ENCODE measurements around the gene DNAJB13.
"Not testable (repeated sequence)": the region's sequence is repeated elsewhere in the genome, so short reads cannot be mapped to it uniquely, and the experiment has no call there.

DNAJB13 gene

GRCh38 chr11:73932781-73933180, 18.0 kb upstream of the DNAJB13 start:
- Histone ChIP-seq H3K9me3 (ENCODE audit: insufficient read depth, low read depth, low read length) (0 out of 2 replicates have a peak, but pooled peaks cover 1% of the 10 kb centered on the region), H3K4me1 (ENCODE audit: insufficient read depth, low read length) (peaks cover 4% of the 10 kb centered on the region), H3K36me3 (ENCODE audit: insufficient read depth, low read length) (peaks cover 27% of the 10 kb centered on the region), H3K27ac (ENCODE audit: low read depth, low read length) (no peak overlapping the region), H3K4me3 (ENCODE audit: low read length) (no peak overlapping the region), H3K9ac (ENCODE audit: low read depth, low read length) (no peak overlapping the region), H3K27me3 (ENCODE audit: insufficient read depth, low read length) (no peaks in the 10 kb centered on the region)
- WGBS, result 97% methylated on average over 7 of the region's 7 CpGs

DNA sequence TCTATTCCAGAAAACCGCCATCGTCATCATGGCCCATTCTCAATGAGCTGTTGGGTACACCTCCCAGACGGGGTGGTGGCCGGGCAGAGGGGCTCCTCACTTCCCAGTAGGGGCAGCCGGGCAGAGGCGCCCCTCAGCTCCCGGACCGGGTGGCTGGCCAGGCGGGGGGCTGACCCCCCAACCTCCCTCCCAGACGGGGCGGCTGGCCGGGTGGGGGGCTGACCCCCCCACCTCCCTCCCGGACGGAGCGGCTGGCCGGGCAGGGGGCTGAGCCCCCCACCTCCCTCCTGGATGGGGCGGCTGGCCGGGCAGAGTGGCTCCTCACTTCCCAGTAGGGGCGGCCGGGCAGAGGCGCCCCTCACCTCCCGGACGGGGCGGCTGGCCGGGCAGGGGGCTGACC, 14.8 kb upstream of the DNAJB13 start:
- WGBS, result 91% methylated on average over 10 of the region's 25 CpGs
- H3K9me3 ChIP-seq (ENCODE audit: insufficient read depth, low read depth, low read length), result peaks cover 23% of the 10 kb centered on the region
- not testable (repeated sequence) for H3K27ac ChIP-seq (ENCODE audit: low read depth, low read length)

GRCh38 chr11:73939096-73939495, 11.7 kb upstream of the DNAJB13 start:
- H3K27ac ChIP-seq (ENCODE audit: low read depth, low read length), result no peak overlapping the region
- H3K4me1 ChIP-seq (ENCODE audit: insufficient read depth, low read length), result no peaks in the 10 kb centered on the region
- WGBS, result 97% methylated on average over 4 of the region's 4 CpGs
- H3K4me3 ChIP-seq (ENCODE audit: low read length), result no peak overlapping the region
- peaks cover 35% of the 10 kb centered on the region for H3K9me3 ChIP-seq (ENCODE audit: insufficient read depth, low read depth, low read length)
- no peaks in the 10 kb centered on the region for H3K27me3 ChIP-seq (ENCODE audit: insufficient read depth, low read length)
- no peak overlapping the region for H3K9ac ChIP-seq (ENCODE audit: low read depth, low read length)
- peaks cover 2% of the 10 kb centered on the region; the same call in 1 of the 2 replicates for H3K36me3 ChIP-seq (ENCODE audit: insufficient read depth, low read length)

More for the DNA sequence above, 14.8 kb upstream of the DNAJB13 start:
- not testable (repeated sequence) for H3K4me1 ChIP-seq (ENCODE audit: insufficient read depth, low read length); H3K4me3 ChIP-seq (ENCODE audit: low read length); H3K9ac ChIP-seq (ENCODE audit: low read depth, low read length); H3K27me3 ChIP-seq (ENCODE audit: insufficient read depth, low read length)
- peaks cover 11% of the 10 kb centered on the region for H3K36me3 ChIP-seq (ENCODE audit: insufficient read depth, low read length)

GRCh38 chr11:73940801-73941570, 9.8 kb upstream of the DNAJB13 start:
- no peak overlapping the region for H3K27ac ChIP-seq (ENCODE audit: low read depth, low read length)
- no peak overlapping the region for H3K4me3 ChIP-seq (ENCODE audit: low read length)
- no peak overlapping the region for H3K9ac ChIP-seq (ENCODE audit: low read depth, low read length)
- peaks cover 35% of the 10 kb centered on the region for H3K9me3 ChIP-seq (ENCODE audit: insufficient read depth, low read depth, low read length)
- H3K36me3 ChIP-seq (ENCODE audit: insufficient read depth, low read length), result no peaks in the 10 kb centered on the region
- H3K27me3 ChIP-seq (ENCODE audit: insufficient read depth, low read length), result no peaks in the 10 kb centered on the region
- no peaks in the 10 kb centered on the region for H3K4me1 ChIP-seq (ENCODE audit: insufficient read depth, low read length)
- 97% methylated on average over 8 of the region's 9 CpGs for WGBS

GRCh38 chr11:73942010-73942409, 8.8 kb upstream of the DNAJB13 start:
- no peak overlapping the region for H3K4me3 ChIP-seq (ENCODE audit: low read length)
- no peaks in the 10 kb centered on the region for H3K4me1 ChIP-seq (ENCODE audit: insufficient read depth, low read length)
- no peaks in the 10 kb centered on the region for H3K27me3 ChIP-seq (ENCODE audit: insufficient read depth, low read length)
- no peaks in the 10 kb centered on the region for H3K36me3 ChIP-seq (ENCODE audit: insufficient read depth, low read length)
- 90% methylated on average over 1 of the region's 1 CpG for WGBS
- no peak overlapping the region for H3K27ac ChIP-seq (ENCODE audit: low read depth, low read length)
- peaks cover 42% of the 10 kb centered on the region for H3K9me3 ChIP-seq (ENCODE audit: insufficient read depth, low read depth, low read length)
- H3K9ac ChIP-seq (ENCODE audit: low read depth, low read length), result no peak overlapping the region

- Histone ChIP-seq H3K9me3 (ENCODE audit: insufficient read depth, low read depth, low read length) (peaks cover 32% of the 10 kb centered on the region), H3K27ac (ENCODE audit: low read depth, low read length) (no peak overlapping the region), H3K4me1 (ENCODE audit: insufficient read depth, low read length) (no peaks in the 10 kb centered on the region), H3K27me3 (ENCODE audit: insufficient read depth, low read length) (no peaks in the 10 kb centered on the region), H3K4me3 (ENCODE audit: low read length) (no peak overlapping the region), H3K36me3 (ENCODE audit: insufficient read depth, low read length) (no peaks in the 10 kb centered on the region), H3K9ac (ENCODE audit: low read depth, low read length) (no peak overlapping the region)
- WGBS, result 92% methylated on average over 5 of the region's 6 CpGs
Observed at GRCh38 chr11:73944085-73944484, 6.7 kb upstream of the DNAJB13 start.

DNA sequence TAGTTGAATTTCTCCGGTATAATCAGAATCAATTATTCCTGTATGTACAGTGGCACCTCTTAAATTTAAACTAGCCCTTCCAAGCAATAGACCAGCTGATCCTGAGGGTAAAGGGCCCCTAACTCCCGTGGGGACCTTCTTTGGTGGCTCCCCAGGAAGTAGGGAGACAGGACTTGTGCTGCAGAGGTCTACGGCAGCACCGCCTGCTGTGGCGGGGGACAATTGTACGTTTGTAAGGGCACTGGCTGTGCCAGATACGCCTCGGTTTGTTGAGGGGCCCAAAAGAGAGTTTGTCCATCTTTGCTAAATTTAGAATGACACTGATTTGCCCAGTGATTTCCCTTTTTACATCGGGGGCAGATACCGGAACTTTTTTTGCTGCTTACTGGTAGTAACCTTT, 5.9 kb upstream of the DNAJB13 start:
- WGBS, result 92% methylated on average over 10 of the region's 10 CpGs
- Histone ChIP-seq H3K9me3 (ENCODE audit: insufficient read depth, low read depth, low read length) (peaks cover 25% of the 10 kb centered on the region; the same call in 1 of the 2 replicates), H3K4me3 (ENCODE audit: low read length) (no peak overlapping the region)

DNA sequence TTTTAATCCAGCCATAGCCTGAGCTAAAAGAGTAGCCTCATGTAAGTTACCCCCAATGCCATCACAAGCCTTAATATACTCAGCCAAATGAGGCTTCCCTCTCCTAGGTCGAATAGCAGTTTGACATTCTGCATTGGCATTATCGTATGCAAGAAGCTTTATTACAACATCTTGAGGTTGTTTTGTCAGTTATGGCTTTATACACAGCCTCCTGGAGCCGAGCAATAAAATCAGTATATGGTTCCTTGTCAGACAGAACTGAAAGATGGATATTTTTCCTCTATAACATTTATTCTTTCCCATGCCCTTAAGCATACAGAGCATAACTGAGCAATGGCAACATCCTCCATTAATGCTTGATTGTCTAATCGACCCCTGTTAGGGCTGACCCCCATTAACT, 5.4 kb upstream of the DNAJB13 start:
- H3K27ac ChIP-seq (ENCODE audit: low read depth, low read length), result no peak overlapping the region
- WGBS, result 87% methylated on average over 4 of the region's 4 CpGs
- H3K36me3 ChIP-seq (ENCODE audit: insufficient read depth, low read length), result no peaks in the 10 kb centered on the region
- H3K4me3 ChIP-seq (ENCODE audit: low read length), result no peak overlapping the region
- no peaks in the 10 kb centered on the region for H3K27me3 ChIP-seq (ENCODE audit: insufficient read depth, low read length)
- no peaks in the 10 kb centered on the region for H3K4me1 ChIP-seq (ENCODE audit: insufficient read depth, low read length)
- no peak overlapping the region for H3K9ac ChIP-seq (ENCODE audit: low read depth, low read length)
- H3K9me3 ChIP-seq (ENCODE audit: insufficient read depth, low read depth, low read length), result peaks cover 25% of the 10 kb centered on the region; the same call in 1 of the 2 replicates

More for the DNA sequence above, 5.9 kb upstream of the DNAJB13 start:
- no peaks in the 10 kb centered on the region for H3K36me3 ChIP-seq (ENCODE audit: insufficient read depth, low read length)
- H3K27ac ChIP-seq (ENCODE audit: low read depth, low read length), result no peak overlapping the region
- no peak overlapping the region for H3K9ac ChIP-seq (ENCODE audit: low read depth, low read length)
- H3K4me1 ChIP-seq (ENCODE audit: insufficient read depth, low read length), result no peaks in the 10 kb centered on the region
- no peaks in the 10 kb centered on the region for H3K27me3 ChIP-seq (ENCODE audit: insufficient read depth, low read length)

DNA sequence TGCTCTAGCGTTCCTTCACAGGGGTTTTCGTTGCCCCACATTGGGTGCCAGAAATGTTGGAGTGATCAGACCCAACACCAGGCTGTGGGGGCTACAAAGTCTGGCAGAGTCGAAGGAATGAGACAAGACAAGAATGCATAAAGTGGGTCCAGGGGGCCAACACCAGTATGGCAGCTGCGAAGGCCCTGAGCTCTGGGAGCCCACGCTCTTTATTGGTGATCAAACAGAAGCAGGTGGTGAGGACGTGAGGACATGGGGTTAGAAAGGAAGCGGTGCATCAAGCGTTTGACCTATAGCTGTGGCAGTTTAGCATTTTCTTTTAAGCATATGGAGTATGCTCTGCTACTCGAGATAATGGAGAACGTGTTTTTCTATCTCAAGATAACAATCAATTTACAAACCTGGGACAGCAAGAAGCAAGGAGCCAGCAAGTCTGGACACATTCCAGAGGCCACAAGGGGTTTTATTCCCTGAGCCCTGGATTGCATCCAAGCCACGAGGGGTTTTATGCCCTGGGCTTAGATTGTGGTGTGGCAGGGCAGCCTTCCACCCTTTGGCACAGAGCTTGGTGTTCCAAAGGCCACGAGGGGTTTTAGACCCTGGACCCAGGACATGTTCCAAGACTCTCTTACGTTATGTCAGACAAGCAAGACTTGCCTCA, 3.9 kb upstream of the DNAJB13 start:
- no peak overlapping the region for H3K27ac ChIP-seq (ENCODE audit: low read depth, low read length)
- H3K27me3 ChIP-seq (ENCODE audit: insufficient read depth, low read length), result no peaks in the 10 kb centered on the region
- peaks cover 12% of the 10 kb centered on the region; the same call in 1 of the 2 replicates for H3K9me3 ChIP-seq (ENCODE audit: insufficient read depth, low read depth, low read length)
- no peak overlapping the region for H3K4me3 ChIP-seq (ENCODE audit: low read length)
- no peak overlapping the region for H3K9ac ChIP-seq (ENCODE audit: low read depth, low read length)
- no peaks in the 10 kb centered on the region for H3K36me3 ChIP-seq (ENCODE audit: insufficient read depth, low read length)
- 93% methylated on average over 13 of the region's 13 CpGs for WGBS
- no peaks in the 10 kb centered on the region for H3K4me1 ChIP-seq (ENCODE audit: insufficient read depth, low read length)

- peaks cover 8% of the 10 kb centered on the region; the same call in 1 of the 2 replicates for H3K9me3 ChIP-seq (ENCODE audit: insufficient read depth, low read depth, low read length)
- H3K36me3 ChIP-seq (ENCODE audit: insufficient read depth, low read length), result no peaks in the 10 kb centered on the region
- no peak overlapping the region for H3K4me3 ChIP-seq (ENCODE audit: low read length)
- no peaks in the 10 kb centered on the region for H3K4me1 ChIP-seq (ENCODE audit: insufficient read depth, low read length)
- no peaks in the 10 kb centered on the region for H3K27me3 ChIP-seq (ENCODE audit: insufficient read depth, low read length)
- no peak overlapping the region for H3K9ac ChIP-seq (ENCODE audit: low read depth, low read length)
- no peak overlapping the region for H3K27ac ChIP-seq (ENCODE audit: low read depth, low read length)
- WGBS, result 91% methylated on average over 4 of the region's 4 CpGs
Observed at GRCh38 chr11:73949246-73949645, 1.6 kb upstream of the DNAJB13 start.

DNA sequence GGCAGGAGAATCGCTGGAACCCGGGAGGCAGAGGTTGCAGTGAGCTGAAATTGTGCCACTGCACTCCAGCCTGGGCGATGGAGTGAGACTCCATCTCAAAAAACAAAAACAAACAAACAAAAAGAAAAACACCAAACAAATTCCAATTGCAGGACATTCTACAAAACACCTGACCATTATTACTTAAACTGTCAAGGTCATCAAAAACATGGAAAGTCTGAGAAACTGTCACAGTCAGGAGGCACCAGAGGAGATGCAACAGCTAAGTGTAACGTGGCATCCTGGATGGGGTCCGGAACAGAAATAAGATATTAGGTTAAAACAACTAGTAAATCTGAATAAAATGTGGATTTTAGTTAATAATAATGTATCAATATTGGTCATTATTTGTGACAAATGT, 914 bp upstream of the DNAJB13 start:
- Histone ChIP-seq H3K9me3 (ENCODE audit: insufficient read depth, low read depth, low read length) (peaks cover 8% of the 10 kb centered on the region; the same call in 1 of the 2 replicates), H3K36me3 (ENCODE audit: insufficient read depth, low read length) (no peaks in the 10 kb centered on the region), H3K9ac (ENCODE audit: low read depth, low read length) (no peak overlapping the region), H3K27me3 (ENCODE audit: insufficient read depth, low read length) (no peaks in the 10 kb centered on the region), H3K4me3 (ENCODE audit: low read length) (no peak overlapping the region), H3K4me1 (ENCODE audit: insufficient read depth, low read length) (no peaks in the 10 kb centered on the region), H3K27ac (ENCODE audit: low read depth, low read length) (no peak overlapping the region)
- WGBS, result 90% methylated on average over 5 of the region's 5 CpGs

All from HUES64 (cell line).